GM13976 (cell line): ENCODE results near the gene SYT13.

Experiments used
- DNase-seq: peaks from one replicate; pipeline ENCODE4 v3.0.0; 2012; ENCODE audit warnings: low spot score
- in situ Hi-C: fragments of 300-500 bp; cut with MboI; formaldehyde crosslinking; loops from one replicate; pipeline ENCODE4 v1.12.0; 2022; ENCODE audit warnings: low sequenced_read_pairs, mixed read lengths, inconsistent platforms; ENCODE audit not compliant: unreplicated experiment
- TF ChIP-seq, protein P1 (sequence below): IDR thresholded peaks from 2 replicates; pipeline ENCODE4 v1.5.1; 2012; ENCODE audit warnings: borderline replicate concordance, mild to moderate bottlenecking; ENCODE audit not compliant: insufficient read depth; ENCODE audit errors: extremely low read depth, missing control alignments, control extremely low read depth

SYT13 gene

DNA sequence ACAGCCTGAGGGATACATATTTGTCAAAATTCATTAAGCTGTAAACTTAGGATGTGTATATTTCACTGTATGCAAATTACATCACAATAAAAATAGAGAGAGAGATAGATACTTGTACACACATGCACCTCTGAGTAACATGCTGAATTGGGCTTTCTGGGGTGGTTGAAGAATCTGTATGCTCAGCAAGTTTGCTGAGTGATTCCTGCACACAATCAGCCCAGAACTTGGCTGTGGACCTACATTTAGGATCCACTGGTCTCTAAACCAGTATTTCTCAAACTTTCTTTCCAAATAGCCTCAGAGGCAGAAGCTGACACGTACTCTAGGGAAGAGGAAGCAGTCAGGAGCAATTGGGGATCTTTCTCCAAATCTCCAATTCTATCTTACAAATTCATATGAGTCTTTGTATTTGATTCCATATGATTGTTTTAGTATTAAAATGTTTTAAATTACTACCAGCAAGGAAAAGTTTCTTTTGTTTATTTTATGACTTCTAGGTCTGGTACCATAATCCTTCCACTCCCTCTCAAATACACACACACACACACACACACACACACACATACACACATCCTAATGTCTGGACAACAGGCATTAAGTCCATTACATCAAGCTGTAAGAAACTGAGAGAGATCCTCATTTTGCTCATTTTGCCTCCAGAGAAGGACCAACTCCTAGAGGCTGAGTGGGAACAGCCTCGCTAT, 20.0 kb downstream of the SYT13 start:
- TF ChIP-seq, protein P1, sequence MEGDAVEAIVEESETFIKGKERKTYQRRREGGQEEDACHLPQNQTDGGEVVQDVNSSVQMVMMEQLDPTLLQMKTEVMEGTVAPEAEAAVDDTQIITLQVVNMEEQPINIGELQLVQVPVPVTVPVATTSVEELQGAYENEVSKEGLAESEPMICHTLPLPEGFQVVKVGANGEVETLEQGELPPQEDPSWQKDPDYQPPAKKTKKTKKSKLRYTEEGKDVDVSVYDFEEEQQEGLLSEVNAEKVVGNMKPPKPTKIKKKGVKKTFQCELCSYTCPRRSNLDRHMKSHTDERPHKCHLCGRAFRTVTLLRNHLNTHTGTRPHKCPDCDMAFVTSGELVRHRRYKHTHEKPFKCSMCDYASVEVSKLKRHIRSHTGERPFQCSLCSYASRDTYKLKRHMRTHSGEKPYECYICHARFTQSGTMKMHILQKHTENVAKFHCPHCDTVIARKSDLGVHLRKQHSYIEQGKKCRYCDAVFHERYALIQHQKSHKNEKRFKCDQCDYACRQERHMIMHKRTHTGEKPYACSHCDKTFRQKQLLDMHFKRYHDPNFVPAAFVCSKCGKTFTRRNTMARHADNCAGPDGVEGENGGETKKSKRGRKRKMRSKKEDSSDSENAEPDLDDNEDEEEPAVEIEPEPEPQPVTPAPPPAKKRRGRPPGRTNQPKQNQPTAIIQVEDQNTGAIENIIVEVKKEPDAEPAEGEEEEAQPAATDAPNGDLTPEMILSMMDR: no peak
- in situ Hi-C loops: no loop called here
- no peak for DNase-seq

DNA sequence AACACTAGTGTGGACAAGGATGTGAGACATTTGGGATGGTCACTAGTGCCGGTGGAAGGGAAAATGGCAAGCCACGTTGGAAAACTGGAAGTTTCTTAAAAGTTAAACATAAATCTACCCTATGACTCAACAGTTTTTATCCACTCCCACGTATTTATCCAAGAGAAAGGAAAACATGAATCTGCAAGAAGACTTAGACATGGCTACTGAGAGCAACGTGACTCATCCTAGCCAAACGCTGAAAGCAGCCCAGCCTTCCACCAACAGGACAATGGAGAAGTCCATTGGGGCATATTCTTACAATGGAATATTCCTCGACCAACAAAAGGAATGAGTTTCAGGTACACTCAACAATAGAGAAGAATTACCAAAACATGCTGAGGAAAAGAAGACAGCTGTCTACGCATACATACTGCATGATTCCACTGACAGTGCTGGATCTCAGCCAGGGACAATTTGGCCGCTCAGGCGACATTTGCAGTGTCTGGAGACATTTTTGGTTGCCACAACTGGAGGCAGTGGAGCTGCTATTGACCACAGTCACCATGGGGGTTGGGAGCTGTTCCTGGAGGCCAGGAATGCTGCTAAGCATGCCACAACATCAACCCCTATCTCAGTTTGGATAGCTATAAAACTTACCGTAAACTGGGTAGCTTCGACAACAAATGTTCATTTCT, 21.2 kb downstream of the SYT13 start:
- no peak for DNase-seq

DNA sequence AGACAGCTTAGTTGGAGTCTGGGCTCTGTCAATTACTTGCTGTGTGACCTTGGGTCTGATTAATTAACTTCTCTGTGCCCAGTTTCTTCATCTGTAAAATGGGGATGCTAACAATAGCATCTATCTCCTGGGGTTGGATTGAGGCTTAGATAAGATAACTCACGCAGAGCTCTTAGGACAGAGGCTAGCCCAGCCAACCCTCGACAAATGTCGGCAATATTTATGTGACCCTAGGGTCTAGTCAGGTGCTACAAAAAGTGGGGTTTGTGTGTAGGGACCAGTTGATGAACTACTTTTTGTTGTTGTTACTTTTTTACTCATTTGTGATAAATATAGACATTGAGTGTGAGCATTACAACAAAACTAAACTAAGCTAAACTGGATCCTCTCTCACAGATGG, 22.4 kb downstream of the SYT13 start:
- TF ChIP-seq, protein P1: no peak
- in situ Hi-C loops: no loop called here

More for the DNA sequence above, 21.2 kb downstream of the SYT13 start:
- TF ChIP-seq, protein P1: no peak
- in situ Hi-C loops: no loop called here

DNA sequence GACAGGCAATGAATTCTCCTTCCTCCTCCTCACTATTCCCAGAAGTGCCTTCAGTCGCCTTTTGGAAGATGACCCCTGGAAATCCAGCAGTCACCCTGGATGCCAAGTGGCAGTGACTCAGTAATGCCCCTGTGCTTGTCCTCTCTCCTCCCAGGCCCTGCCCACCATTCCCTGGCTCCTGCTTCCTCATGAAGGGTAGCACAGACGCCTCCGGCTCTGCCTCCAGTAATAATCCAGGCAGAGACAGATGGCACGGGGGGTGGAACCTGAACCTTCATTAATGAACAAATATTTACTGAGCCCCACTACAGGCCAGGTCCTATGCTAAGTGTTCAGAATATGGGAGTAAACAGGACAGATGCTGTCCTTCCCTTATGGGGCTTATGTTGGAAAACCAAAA, 23.2 kb downstream of the SYT13 start:
- in situ Hi-C loops: no loop called here
- DNase-seq: no peak
- TF ChIP-seq, protein P1: no peak

More for the DNA sequence above, 22.4 kb downstream of the SYT13 start:
- no peak for DNase-seq

DNA sequence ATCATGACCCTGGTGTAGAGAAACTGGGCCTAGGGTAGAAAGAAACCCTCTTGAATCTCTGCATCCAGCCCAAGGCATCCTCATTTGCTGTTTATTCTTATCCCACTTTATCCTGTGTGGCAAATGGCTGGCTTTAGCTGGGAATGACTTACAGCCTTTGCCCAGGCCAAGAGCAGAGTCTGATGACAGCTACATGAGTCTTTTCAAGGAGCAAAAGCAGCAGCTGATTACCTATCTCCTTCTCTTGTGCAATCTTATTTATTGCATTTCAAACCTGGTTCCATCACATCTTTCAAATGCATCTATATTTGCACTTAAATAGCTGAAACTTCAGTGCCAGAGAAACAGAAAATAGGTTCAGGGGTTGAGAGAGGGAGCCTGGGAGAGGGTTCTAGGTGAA, 26.1 kb downstream of the SYT13 start:
- in situ Hi-C loops: no loop called here
- no peak for DNase-seq
- TF ChIP-seq, protein P1: no peak

DNA sequence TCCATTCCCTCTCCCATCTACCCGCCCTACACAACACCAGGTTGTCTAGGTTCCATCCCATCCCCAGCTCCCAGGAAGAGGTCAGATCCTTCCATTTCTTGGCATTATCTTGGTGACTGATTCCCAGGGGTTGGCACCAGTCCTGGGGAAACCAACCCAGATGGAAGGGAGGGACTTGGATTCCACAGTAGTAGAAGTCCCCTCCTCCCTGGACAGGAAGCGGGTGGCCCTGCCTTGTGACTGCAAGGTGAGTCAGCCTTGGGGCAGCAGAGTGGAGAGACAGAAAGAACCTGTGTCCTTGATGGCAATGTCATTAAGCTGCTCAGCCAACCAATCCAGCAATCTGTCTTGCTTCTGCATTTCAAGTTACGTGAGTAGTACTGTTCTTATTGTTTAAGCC, 26.5 kb downstream of the SYT13 start:
- TF ChIP-seq, protein P1: no peak
- in situ Hi-C loops: no loop called here
- no peak for DNase-seq
